NCI-H1048 (cell line): ENCODE data around the gene OSBPL3.
A peak's percentile ranks its signal among the peaks of the same experiment; 100 is the strongest.

ENCODE experiments used
- DNase-seq: peaks from one replicate; lab custom pipeline; 2025; lab: John Stamatoyannopoulos, UW

Gene OSBPL3

GRCh38 chr7:24827027-24827426, 153.0 kb downstream of the OSBPL3 start:
- no peak for DNase-seq

GRCh38 chr7:24826662-24827020, 153.3 kb downstream of the OSBPL3 start:
- DNase-seq: no peak

DNA sequence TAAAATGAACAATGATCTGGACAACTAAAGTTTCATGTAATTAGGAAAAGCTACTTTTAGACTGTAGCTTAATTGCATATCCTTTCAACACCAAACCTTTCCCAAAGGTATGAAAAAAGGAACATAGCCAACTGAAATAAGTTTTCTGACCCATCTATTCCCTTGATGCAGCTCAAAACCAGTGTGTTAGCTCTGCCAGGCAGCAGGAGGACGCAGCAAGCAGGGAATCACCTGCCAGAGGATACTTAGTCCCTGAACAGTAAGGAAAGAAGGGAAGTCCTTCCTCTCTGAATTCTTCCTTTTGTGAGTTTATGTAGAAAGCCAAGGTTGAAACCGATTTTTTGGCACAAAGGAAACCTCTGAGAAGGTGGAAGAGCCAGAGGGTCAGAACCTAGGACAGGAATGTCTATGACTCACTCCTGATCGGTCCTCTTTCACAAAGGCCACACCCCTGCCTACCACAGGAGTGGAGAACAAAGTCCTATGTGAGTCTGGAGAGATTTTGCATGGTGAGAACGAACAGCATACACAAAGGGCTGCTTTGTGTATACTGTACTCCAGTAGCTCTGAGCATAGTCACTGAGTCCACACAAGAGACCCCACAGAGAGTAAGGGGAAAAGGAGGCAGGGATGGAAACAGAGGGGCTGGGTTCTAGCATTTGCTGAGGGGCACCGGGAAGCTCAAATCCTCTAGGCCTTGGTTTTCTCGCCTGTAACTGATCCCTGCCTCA, 153.9 kb downstream of the OSBPL3 start:
- peak; percentile 7 for DNase-seq

- DNase-seq: no peak
Measured at GRCh38 chr7:24825381-24825794, 154.6 kb downstream of the OSBPL3 start.

DNA sequence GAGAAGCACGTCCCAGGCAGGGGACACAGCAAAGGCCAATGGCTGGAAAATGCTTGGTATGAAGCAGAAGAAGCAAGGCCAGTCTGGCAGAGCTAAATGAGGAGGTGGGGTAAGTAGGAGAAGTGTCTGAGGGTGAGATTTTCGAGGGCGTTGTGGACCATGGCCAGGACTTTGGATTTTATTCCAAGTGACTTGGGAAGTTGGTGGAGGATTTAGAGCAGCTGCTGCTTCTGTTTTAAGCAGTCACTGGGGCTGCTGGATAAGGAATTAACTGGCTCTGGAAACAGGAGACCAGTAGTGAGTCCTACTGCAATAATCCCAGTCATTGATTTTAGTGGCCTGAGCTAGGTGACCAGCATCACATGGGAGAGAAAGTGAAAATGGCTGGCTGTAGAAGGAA, 155.1 kb downstream of the OSBPL3 start:
- DNase-seq: no peak

GRCh38 chr7:24824400-24824799, 155.6 kb downstream of the OSBPL3 start:
- no peak for DNase-seq

DNA sequence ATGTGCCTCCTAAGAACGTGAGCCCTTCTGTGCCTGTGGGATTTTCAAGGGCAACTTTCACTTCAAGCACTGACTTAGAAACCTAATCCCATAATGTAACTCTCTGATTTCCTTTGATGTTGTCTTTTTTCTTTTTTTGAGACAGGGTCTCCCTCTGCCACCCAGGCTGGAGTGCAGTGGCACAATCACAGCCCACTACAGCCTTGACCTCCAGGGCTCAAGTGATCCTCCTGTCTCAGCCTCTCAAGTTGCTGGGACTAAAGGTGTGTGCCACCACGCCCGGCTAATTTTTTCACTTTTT, 158.3 kb downstream of the OSBPL3 start:
- no peak for DNase-seq

- no peak for DNase-seq
Measured at GRCh38 chr7:24821045-24821753, 158.8 kb downstream of the OSBPL3 start.

DNA sequence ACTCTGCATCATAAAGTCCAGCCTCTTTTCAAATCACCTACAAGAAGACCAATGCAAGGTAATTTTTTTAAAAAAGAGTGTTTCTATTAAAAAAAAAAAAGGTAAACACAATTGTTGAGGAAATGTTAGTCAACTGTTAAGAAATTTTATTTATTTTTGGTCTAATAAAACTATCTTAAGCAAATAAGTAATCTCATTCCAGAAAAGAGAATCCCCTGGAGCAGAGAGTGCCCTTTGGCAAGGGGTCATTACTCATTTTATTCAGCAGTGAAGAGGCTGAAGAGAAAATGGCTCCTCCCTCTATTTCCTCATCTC, 159.3 kb downstream of the OSBPL3 start:
- DNase-seq: no peak

DNA sequence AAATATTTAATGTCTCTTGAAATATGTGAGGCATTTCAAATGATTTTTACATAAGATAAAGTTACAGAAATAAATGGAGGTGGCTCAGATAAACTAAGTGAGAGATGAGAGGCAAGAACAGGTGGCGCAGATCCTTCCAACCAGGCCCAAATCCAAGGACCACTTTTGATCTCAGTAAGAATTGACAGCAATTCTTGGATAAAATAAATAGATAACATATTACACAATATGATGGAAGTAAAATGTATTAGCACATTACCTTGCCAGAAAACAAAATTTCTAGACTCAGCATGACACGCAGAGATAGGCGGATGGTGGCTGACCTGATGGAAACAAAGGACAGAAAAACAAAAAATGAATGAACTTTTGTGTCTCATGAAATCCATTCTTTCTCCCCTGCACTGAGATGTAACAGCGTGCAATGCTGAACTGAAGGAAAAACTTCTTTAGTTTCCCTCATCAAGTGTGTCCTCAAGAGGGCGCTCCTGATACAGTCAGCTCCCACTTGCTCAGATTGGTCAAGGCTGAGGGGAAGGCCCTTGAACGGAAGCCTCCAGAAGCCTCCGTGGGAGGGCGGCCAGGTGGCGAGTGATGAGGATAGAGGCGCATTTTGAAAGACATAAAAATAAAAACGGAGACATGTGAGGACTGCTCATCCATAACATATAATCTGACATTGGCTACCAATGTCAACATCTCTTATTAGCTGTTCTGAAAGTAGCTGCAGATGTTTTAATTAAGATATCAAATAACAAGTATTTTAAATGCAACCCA, 159.9 kb downstream of the OSBPL3 start:
- DNase-seq: peak; percentile 34

DNA sequence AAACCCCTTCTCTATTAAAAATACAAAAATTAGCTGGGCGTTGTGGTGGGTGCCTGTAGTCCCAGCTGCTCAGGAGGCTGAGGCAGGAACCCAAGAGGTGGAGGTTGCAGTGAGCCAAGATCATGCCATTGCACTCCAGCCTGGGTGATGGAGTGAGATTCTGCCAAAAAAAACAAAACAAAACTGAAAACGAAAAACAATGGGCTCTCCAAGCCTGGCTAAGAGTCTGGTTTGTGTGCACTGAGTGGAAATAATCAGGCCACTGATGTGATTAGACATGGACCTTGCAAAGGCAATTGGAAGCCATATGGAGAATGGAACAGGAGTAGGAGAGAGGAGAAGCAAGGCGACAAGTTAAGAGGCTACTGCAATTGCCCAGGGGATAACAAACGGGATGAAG, 162.6 kb downstream of the OSBPL3 start:
- no peak for DNase-seq

DNA sequence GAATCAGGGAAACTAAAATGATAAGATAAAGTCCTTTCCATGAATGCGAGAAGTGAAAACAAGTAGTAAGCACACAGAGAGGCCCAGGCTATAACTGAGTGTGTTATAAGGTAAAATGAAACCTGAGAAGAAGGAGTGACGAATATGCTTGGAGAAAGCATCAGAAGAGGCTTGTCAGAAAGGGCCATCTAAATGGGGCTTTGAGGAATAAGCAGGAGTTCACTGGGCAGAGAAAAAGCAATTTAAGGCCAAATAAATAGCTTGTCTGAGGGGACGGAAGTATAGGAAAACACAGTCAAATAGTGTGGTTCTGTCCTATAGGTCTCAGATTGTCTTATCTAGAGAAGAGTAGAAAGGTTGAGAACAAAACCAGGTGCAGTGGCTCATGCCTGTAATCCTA, 163.1 kb downstream of the OSBPL3 start:
- DNase-seq: no peak

DNA sequence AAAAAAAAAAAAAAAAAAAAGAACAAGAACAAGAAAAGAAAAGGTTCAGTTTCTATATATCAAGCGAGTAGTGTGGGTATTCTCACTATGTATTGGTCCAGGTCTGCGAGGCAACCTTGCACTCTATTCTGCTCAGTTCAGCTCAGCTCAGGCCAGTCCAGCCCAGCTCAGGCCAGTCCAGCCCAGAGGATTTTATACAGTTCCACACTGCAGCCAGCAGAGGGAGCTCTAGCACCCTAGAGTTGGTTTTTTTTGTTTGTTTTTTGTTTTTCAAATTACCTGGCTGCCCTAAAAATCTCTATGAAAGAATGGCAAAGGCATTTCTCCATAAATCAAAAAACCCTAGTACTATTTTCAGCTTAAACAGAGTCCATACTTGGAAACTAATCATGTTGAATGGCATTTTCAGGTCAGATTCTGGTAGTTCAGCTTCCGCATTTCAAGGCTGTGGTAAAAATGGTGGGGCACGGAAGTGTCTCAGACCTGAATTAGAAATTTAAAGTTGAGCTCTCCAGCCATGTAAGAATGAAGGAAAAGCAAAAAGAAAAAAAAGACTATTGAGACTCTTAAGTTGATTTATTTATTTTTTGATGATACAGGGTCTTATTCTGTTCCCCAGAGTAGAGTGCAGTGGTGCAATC, 167.6 kb downstream of the OSBPL3 start:
- DNase-seq: no peak

DNA sequence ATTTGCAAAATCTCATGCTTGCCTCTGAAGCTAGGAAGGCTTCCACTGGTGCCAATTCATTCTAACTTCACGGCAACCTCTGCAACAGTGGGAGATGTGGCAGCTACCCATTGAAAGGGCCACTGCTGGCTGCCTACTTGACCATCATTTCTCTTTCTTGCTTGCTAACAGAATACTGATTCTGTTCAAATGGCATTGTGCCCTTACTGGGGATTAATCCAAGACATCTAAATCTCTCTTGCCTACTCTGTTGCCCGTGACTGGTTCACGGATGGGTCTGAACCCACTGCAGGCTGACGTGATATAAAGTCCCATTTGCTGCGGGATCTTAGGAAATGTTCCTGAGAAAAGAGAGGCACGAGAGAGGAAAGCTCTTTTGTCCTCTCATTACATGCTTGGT, 171.5 kb downstream of the OSBPL3 start:
- DNase-seq: no peak

DNA sequence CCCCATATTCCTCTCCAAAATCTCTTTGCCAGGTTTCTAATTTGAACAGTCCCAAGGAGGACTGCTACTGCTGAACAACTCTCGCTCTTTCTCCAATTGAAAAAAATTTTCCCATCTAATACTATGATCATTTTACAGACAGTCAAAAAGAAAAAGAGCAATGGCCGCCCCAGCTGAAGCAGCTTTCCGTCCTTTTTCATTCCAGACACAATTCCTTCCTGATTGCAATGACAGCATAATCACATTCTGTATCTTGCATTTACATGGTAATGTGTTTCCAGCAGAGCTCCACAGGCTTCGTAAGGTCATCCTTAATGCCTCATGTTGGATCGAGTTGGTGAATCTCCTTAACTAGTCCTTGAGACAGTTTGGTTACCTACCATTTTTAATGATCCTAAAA, 177.7 kb downstream of the OSBPL3 start:
- DNase-seq: no peak

GRCh38 chr7:24801883-24802282, 178.1 kb downstream of the OSBPL3 start:
- DNase-seq: no peak

GRCh38 chr7:24800667-24801066, 179.3 kb downstream of the OSBPL3 start:
- no peak for DNase-seq

- DNase-seq: no peak
Measured at GRCh38 chr7:24800073-24800472, 179.9 kb downstream of the OSBPL3 start.

- no peak for DNase-seq
Measured at GRCh38 chr7:24799506-24799905, 180.5 kb downstream of the OSBPL3 start.

DNA sequence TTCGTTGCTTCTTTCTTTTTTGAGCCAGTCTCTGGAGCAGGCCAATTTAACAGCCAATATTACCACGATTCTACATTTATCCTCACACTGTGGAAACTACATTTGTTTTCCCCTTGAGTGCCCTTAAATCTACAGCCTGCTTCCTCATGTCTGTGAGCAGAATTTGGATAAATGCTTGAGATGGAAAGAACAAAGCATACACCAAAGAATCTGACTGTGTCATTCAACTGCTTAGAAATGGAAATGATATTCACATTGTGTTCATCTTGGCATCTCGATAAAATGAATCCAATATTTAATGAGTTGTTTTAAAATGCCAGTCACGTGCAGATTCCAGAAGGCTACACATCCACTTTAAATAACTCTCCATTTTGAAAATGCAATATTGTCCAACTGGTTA, 181.7 kb downstream of the OSBPL3 start:
- no peak for DNase-seq

GRCh38 chr7:24797270-24797669, 182.7 kb downstream of the OSBPL3 start:
- no peak for DNase-seq

DNA sequence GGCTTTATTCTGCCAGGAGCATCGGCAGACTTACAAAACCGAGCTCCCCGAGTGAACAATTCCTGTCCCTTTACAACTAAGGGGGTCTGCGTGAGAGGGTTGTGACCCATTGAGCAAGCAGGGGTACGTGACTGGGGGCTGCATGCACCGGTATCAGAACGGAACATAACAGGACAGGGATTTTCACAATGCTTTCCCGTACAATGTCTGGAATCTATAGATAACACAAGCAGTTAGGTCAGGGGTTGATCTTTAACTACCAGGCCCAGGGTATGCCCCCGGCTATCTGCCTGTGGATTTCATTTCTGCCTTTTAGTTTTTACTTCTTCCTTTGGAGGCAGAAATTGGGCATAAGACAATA, 184.6 kb downstream of the OSBPL3 start:
- DNase-seq: no peak
